ENCODE measurements around the gene KCND3. TPM values are rescaled to one million over a fixed set of nuclear protein-coding genes. Genes with fewer than 3 reads are reported as not detected.

Gene KCND3
- total RNA-seq, 4 donors from 2014 or later: 1.8 to 5.3 (median 4.2) TPM

GRCh38 chr1:111906816-111907215 lies 82.7 kb downstream of the KCND3 start:
- no peaks in the 10 kb centered on the region for H3K9me3 ChIP-seq
- no peaks in the 10 kb centered on the region for H3K27me3 ChIP-seq
- H3K27ac ChIP-seq: no peak overlapping the region
- H3K4me1 ChIP-seq: no peaks in the 10 kb centered on the region
- intact Hi-C loops (cut with DNase I): no loop called here
- no peak overlapping the region for H3K4me3 ChIP-seq (replicated peaks in 1 of 3)
- no peak for DNase-seq
- TF ChIP-seq CTCF (IDR thresholded peaks at IDR 0.05): no peak
- TF ChIP-seq POLR2A (IDR thresholded peaks at IDR 0.05): no peak
- no peaks in the 10 kb centered on the region for H3K36me3 ChIP-seq
- WGBS, 2 donors: 21 to 28% methylated on average over 1 of the region's 1 CpG

- H3K4me1 ChIP-seq: no peaks in the 10 kb centered on the region
- 86 to 91% methylated on average over 4 of the region's 4 CpGs for WGBS, 2 donors
Observed at GRCh38 chr1:111906111-111906510, 83.4 kb downstream of the KCND3 start.

DNA sequence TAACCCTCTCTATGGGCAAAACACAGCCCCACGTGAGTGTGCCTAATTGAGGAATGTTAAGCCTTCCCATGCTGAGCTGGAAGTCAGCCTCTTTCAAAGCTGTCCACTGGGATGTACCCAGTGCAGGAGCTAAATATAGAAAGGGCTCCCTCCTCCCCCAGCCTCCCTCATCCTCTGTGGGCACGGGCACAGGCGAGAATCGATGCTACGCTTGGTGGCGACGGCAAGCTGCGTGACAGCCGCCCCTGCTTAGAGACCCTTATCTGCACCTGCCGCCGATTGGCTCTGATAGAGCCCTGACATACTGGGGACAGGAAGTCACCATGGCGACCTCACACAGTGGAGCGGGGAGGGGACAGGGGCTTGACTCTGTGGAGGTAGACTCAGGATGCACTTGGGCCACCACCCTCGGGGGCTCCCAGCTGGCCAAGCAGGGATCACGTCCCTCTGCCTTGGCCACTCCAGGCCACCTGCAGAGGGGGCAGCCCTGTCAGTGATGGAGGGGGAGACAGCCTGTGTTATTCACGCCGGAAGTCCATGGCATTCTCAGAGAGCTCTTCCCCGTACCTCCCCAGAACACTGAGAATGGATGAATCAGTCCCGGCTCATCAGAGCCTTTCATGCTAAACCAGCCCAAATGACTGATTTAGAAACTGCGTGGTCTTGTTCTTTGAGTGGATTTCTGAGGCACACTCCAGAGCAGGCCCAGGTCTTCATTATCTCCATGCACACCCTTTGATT lies 84.8 kb downstream of the KCND3 start:
- H3K9me3 ChIP-seq: no peaks in the 10 kb centered on the region
- H3K36me3 ChIP-seq: no peaks in the 10 kb centered on the region
- DNase-seq: no peak
- no peaks in the 10 kb centered on the region for H3K4me1 ChIP-seq
- intact Hi-C loops (cut with DNase I): no loop called here
- no peak overlapping the region for H3K4me3 ChIP-seq (replicated peaks in 1 of 3)
- no peak for TF ChIP-seq POLR2A (IDR thresholded peaks at IDR 0.05)
- no peak for TF ChIP-seq CTCF (IDR thresholded peaks at IDR 0.05)
- WGBS, 2 donors: 19 to 30% methylated on average over 13 to 14 of the region's 20 CpGs
- H3K27me3 ChIP-seq: no peaks in the 10 kb centered on the region
- no peak overlapping the region for H3K27ac ChIP-seq

More at GRCh38 chr1:111906111-111906510, 83.4 kb downstream of the KCND3 start:
- DNase-seq: no peak
- no peaks in the 10 kb centered on the region for H3K9me3 ChIP-seq
- intact Hi-C loops (cut with DNase I): no loop called here
- TF ChIP-seq POLR2A (IDR thresholded peaks at IDR 0.05) (no peak), CTCF (IDR thresholded peaks at IDR 0.05) (no peak)
- no peak overlapping the region for H3K4me3 ChIP-seq (replicated peaks in 1 of 3)
- no peaks in the 10 kb centered on the region for H3K36me3 ChIP-seq
- H3K27ac ChIP-seq: no peak overlapping the region
- H3K27me3 ChIP-seq: no peaks in the 10 kb centered on the region

DNA sequence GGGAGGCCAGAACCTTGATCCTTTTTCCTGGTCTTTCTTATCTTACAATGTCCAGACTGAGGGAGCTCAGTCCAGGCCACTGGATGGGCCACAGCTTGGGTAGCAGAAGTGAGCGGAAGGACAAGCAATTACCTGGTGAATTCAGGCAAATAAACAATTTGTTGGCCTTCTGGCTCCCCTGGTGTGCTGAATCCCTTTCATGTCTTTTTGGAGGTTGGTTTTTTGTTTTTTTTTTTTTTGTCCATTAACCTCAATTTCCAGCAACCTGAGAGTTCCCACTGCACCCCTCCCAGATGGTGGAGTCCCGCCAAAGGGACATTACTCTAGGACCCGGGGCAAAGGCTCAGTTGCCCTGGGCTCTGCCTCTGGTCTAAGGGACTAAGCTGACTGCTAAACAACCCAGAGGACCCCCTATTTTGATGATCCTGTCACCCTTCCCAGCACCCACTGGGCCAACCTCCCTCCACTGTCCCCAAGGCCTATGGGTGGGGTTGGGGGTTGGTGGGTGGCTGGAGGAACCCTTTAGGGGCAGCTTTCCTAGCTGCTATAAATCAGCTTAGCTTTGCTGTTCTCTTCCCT lies 85.5 kb downstream of the KCND3 start:
- no peak for TF ChIP-seq POLR2A (IDR thresholded peaks at IDR 0.05)
- TF ChIP-seq CTCF (IDR thresholded peaks at IDR 0.05): no peak
- WGBS, 2 donors: 81 to 88% methylated on average over 3 of the region's 3 CpGs
- Histone ChIP-seq H3K4me3 (replicated peaks in 1 of 3) (no peak overlapping the region), H3K36me3 (no peaks in the 10 kb centered on the region), H3K9me3 (no peaks in the 10 kb centered on the region), H3K4me1 (no peaks in the 10 kb centered on the region), H3K27me3 (no peaks in the 10 kb centered on the region), H3K27ac (no peak overlapping the region)
- no peak for DNase-seq
- intact Hi-C loops (cut with DNase I): no loop called here

DNA sequence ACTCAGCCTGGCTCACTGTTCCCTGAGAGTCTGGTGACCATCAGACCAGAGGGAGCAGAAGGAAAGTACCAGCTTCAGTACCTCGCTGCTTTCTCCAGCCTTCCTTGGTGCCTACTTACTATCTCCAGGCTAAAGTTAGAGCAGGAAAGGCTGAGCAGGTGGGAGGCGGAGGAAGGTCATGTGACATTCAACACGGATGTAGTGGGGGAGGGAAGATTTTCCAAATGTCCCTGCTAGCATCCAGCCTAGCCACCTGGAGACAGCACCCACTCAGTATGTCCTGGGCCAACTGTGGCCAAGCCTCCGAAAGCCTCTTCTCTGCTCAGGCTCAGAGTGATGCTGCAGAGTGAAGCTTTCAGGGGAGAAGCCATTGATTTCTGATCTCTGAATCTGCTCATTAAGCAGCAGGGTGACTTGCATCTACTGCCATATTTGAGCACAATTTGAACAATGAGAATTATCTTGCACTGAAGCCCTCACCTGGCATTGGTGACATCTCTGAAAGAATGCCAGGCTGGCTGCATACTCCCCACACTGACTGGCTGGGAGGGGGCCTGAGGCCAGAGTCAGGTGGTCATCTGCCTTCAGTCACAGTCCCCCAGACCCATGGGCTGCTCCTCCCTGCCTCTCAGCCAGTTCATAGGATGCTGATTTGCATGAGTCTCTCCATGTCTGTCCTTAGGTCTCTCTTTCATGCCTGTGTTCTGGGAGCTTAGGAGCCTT lies 86.2 kb downstream of the KCND3 start:
- H3K36me3 ChIP-seq: no peaks in the 10 kb centered on the region
- DNase-seq: no peak
- no peak overlapping the region for H3K27ac ChIP-seq
- no peaks in the 10 kb centered on the region for H3K9me3 ChIP-seq
- 66 to 72% methylated on average over 3 to 4 of the region's 4 CpGs for WGBS, 2 donors
- intact Hi-C loops (cut with DNase I): no loop called here
- no peaks in the 10 kb centered on the region for H3K4me1 ChIP-seq
- H3K4me3 ChIP-seq (replicated peaks in 1 of 3): no peak overlapping the region
- no peak for TF ChIP-seq CTCF (IDR thresholded peaks at IDR 0.05)
- no peak for TF ChIP-seq POLR2A (IDR thresholded peaks at IDR 0.05)
- H3K27me3 ChIP-seq: no peaks in the 10 kb centered on the region

Data from thyroid gland (tissue), 4 donors.